ENCODE measurements around the gene XRCC1.

XRCC1 gene

GRCh38 chr19:43595605-43595998 lies 20.3 kb upstream of the XRCC1 start (continued):
- TF ChIP-seq PRDM6 (tag by site-specific recombination; IDR thresholded peaks at IDR 0.05) (no peak), WT1 (tag by site-specific recombination; IDR thresholded peaks at IDR 0.05) (0 out of 2 replicates have a peak, but pooled peaks have one; percentile 13), ZNF518A (tag by site-specific recombination; conservative IDR thresholded peaks at IDR 0.05; ENCODE audit: low read depth) (no peak), ZNF623 (tag by site-specific recombination; IDR thresholded peaks at IDR 0.05) (no peak), SETDB1 (IDR thresholded peaks at IDR 0.05; ENCODE audit: insufficient read length, low read length) (no peak), HOXD13 (CRISPR knock-in tag; IDR thresholded peaks at IDR 0.05; ENCODE audit: borderline replicate concordance) (no peak), ZNF138 (tag by site-specific recombination; IDR thresholded peaks at IDR 0.05; ENCODE audit: borderline replicate concordance) (no peak), TSHZ1 (tag by site-specific recombination; IDR thresholded peaks at IDR 0.05; ENCODE audit: borderline replicate concordance) (no peak), ZNF174 (tag by site-specific recombination; IDR thresholded peaks at IDR 0.05) (no peak), ZNF449 (tag by site-specific recombination; IDR thresholded peaks at IDR 0.05) (peak; percentile 50; the same call in 1 of the 2 replicates), IKZF3 (tag by site-specific recombination; IDR thresholded peaks at IDR 0.05) (no peak), ZNF791 (tag by site-specific recombination; IDR thresholded peaks at IDR 0.05) (no peak), ZNF473 (tag by site-specific recombination; IDR thresholded peaks at IDR 0.05) (no peak), ZNF514 (tag by site-specific recombination; IDR thresholded peaks at IDR 0.05) (no peak), HIC1 (tag by site-specific recombination; IDR thresholded peaks at IDR 0.05) (no peak), AEBP2 (tag by site-specific recombination; IDR thresholded peaks at IDR 0.05; ENCODE audit: borderline replicate concordance) (no peak), BCL11B (tag by site-specific recombination; IDR thresholded peaks at IDR 0.05; ENCODE audit: low read depth) (no peak), ZFP41 (tag by site-specific recombination; IDR thresholded peaks at IDR 0.05; ENCODE audit: borderline replicate concordance) (no peak), PRDM4 (tag by site-specific recombination; IDR thresholded peaks at IDR 0.05) (no peak), ZNF701 (tag by site-specific recombination; IDR thresholded peaks at IDR 0.05) (no peak)

Measured in HEK293 (cell line).